Middle frontal gyrus (tissue), 1 donor: ENCODE data around the gene ASTL.

ENCODE experiments used
- DNase-seq: peaks from one replicate; pipeline ENCODE4 v3.0.0-alpha.2; 2015; ENCODE audit warnings: low spot score; ENCODE audit errors: extremely low spot score

ASTL gene

GRCh38 chr2:96083989-96084857 lies 54.1 kb downstream of the ASTL start:
- DNase-seq: no peak

DNA sequence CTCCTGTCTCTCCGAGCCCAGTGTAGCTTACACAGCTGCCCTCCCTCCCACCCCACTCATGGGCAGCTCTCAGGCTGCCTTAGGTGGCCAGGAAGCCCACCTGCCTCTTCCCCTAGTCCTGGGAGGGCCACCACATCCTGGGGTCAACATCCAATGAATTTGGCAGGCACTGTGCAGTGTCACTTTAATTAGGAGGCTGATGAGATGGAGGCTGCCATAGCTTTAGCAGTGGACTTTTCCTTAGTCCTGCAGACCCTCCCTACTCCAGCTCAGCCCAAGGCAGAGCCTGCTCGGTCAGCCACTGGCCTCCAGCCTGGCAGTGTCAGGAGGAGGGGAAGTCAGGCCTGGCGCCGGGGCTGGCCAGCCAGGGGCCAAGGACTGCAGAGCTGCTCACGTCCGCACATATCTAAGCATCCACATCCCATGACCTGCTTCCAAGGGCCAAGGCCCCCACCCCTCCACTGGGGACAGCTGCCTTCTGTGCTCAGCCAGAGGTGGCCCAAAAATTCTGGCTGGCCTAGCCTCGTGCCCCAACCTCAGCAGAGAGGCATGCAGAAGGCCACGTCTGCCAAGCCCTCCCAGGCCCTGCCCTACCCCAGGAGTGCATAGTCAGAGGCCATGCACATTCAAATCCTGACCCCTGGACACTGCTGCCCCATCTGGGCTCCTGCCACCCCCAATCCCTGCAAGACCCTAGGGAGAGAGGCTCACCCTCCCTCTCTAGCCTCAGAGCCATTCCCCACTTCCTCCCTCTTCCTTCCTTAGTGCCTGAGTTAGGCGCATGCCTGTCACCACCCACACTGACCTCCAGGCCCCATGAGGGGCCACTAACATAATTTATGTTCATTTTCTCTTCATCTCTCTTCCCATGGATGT lies 55.0 kb downstream of the ASTL start:
- DNase-seq: no peak

- DNase-seq: no peak
These were observed 55.9 kb downstream of the ASTL start for GRCh38 chr2:96082211-96083063.

DNA sequence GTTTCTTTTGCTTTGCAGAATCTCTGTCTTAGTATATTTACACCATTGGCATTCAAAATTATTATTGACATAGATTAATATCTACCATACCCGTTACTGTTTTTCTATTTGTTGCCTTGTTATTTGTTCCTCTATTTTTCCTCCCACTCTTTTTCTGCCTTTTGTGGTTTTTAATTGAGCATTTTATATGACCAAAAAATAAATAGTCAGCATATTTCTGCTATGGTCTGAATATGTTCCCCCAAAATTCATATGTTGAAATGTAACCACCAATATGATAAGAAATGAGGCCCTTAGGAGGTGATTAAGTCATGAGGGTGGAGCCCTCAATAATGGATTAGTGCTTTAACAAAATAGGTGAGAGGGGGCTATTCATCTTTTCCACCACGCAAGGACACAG lies 57.3 kb downstream of the ASTL start:
- DNase-seq: no peak

GRCh38 chr2:96075199-96075771 lies 63.0 kb downstream of the ASTL start:
- no peak for DNase-seq

- no peak for DNase-seq
These were observed 64.1 kb downstream of the ASTL start for GRCh38 chr2:96074156-96074555.

- DNase-seq: no peak
These were observed 65.0 kb downstream of the ASTL start for GRCh38 chr2:96073170-96073775.
